ENCODE results near the gene PDK2.

The PDK2 gene

GRCh38 chr17:50078430-50078829, 16.7 kb upstream of the PDK2 start:
- no peak for DNase-seq (ENCODE audit: low read depth)

GRCh38 chr17:50079334-50080095, 15.6 kb upstream of the PDK2 start:
- DNase-seq (ENCODE audit: low read depth), result no peak

More at GRCh38 chr17:50078430-50078829, 16.7 kb upstream of the PDK2 start:
- no peak for TF ChIP-seq CTCF (IDR thresholded peaks at IDR 0.05; ENCODE audit: control insufficient read depth, extremely low read depth, insufficient read depth)
- H3K4me3 ChIP-seq (ENCODE audit: low read depth, low read length), result no peak overlapping the region

GRCh38 chr17:50080096-50080480, 15.1 kb upstream of the PDK2 start:
- no peak overlapping the region for H3K4me3 ChIP-seq (ENCODE audit: low read depth, low read length)
- no peak for DNase-seq (ENCODE audit: low read depth)
- TF ChIP-seq CTCF (IDR thresholded peaks at IDR 0.05; ENCODE audit: control insufficient read depth, extremely low read depth, insufficient read depth), result no peak

More at GRCh38 chr17:50079334-50080095, 15.6 kb upstream of the PDK2 start:
- peak; percentile 23; the same call in 1 of the 2 replicates for TF ChIP-seq CTCF (IDR thresholded peaks at IDR 0.05; ENCODE audit: control insufficient read depth, extremely low read depth, insufficient read depth)
- H3K4me3 ChIP-seq (ENCODE audit: low read depth, low read length), result no peak overlapping the region

GRCh38 chr17:50080827-50081226, 14.3 kb upstream of the PDK2 start:
- TF ChIP-seq CTCF (IDR thresholded peaks at IDR 0.05; ENCODE audit: control insufficient read depth, extremely low read depth, insufficient read depth), result no peak
- DNase-seq (ENCODE audit: low read depth), result no peak
- no peak overlapping the region for H3K4me3 ChIP-seq (ENCODE audit: low read depth, low read length)

GRCh38 chr17:50081757-50082156, 13.4 kb upstream of the PDK2 start:
- no peak for TF ChIP-seq CTCF (IDR thresholded peaks at IDR 0.05; ENCODE audit: control insufficient read depth, extremely low read depth, insufficient read depth)
- no peak overlapping the region for H3K4me3 ChIP-seq (ENCODE audit: low read depth, low read length)
- DNase-seq (ENCODE audit: low read depth), result no peak

- DNase-seq (ENCODE audit: low read depth), result peak; percentile 10
- H3K4me3 ChIP-seq (ENCODE audit: low read depth, low read length), result no peak overlapping the region
- peak; percentile 99 for TF ChIP-seq CTCF (IDR thresholded peaks at IDR 0.05; ENCODE audit: control insufficient read depth, extremely low read depth, insufficient read depth)
These were observed 7.8 kb upstream of the PDK2 start for GRCh38 chr17:50087246-50087911.

All from LNCaP clone FGC (cell line).